Mucosa of descending colon (tissue), 3 donors: Measurements from ENCODE around the gene COL15A1. TPM values are rescaled to one million over a fixed set of nuclear protein-coding genes. Genes with fewer than 3 reads are reported as not detected.

ENCODE experiments used
- ATAC-seq: fragments of 200-7000 bp; cut with Tn5 transposase; one replicate; pipeline ENCODE4 v1.9.1; 2020; ENCODE audit warnings: mild to moderate bottlenecking, moderate library complexity
- DNase-seq, 3 donors: peaks; one replicate each; pipeline ENCODE4 v3.0.0-alpha.2; 2020
- H3K36me3 ChIP-seq: fragments of 200-600 bp; one replicate; pipeline ENCODE4 v1.8.0; 2021; ENCODE audit warnings: low read depth, mild to moderate bottlenecking
- H3K4me1 ChIP-seq: fragments of 200-600 bp; one replicate; pipeline ENCODE4 v1.8.0; 2021; ENCODE audit warnings: low read depth, mild to moderate bottlenecking
- H3K4me3 ChIP-seq: fragments of 200-600 bp; one replicate; pipeline ENCODE4 v1.8.0; 2021; ENCODE audit warnings: mild to moderate bottlenecking
- H3K9me3 ChIP-seq: fragments of 200-600 bp; one replicate; pipeline ENCODE4 v1.8.0; 2021; ENCODE audit warnings: mild to moderate bottlenecking
- intact Hi-C, 2 donors: fragments of 100-400 bp; cut with DNase I in 1 of 2; cut with micrococcal nuclease in 1 of 2; formaldehyde crosslinking; loops; one replicate each; pipeline versions ENCODE4 v1.11.0 to v1.11.1; 2022; cut with DNase I, micrococcal nuclease
- total RNA-seq, 3 donors: library from RNA; stranded (reverse); fragmentation: NEBNext Ultra II Directional in 2 of 3; extraction: Animal tissue kit (Norgen Biotek cat#: 25700) in 2 of 3; gene quantifications; one replicate each; pipeline versions ENCODE4 v1.2.1 to v1.2.4, GENCODE V29; 2021 to 2023
- TF ChIP-seq, protein P1 (sequence below): fragments of 200-600 bp; IDR thresholded peaks from one replicate; pipeline ENCODE4 v1.8.0; 2022; ENCODE audit warnings: antibody characterized with exemption, mild to moderate bottlenecking
- donor health status: DM: no; HTN: no; CAD: no; lungs with moderate emphysema.
- donor health status: DM: no; HTN: no; CAD: no.
- donor health status: DM: no; HTN: yes; CAD: no.

COL15A1 gene
- total RNA-seq, 3 donors from 2014 or later = 4.2 to 43.4 (median 11.2) TPM

DNA sequence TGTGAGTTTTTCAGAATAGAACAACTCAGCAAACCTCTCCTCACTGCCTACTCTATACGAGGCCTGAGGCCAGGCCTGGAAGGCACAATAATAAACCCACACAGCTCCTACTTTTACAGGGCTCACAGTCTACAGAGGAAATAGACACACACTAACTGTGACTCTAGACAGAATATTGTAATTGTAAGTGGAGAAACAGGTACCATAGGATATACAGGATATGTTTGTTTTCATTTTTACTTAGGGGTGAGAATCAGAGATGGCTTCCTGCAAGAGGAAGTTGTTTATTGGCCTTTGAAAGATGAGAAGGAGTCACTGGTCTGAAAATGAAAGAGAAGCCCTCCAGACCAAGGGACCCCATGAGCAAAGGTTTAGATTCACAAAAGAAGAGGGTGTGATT lies 125.4 kb downstream of the COL15A1 start:
- H3K36me3 ChIP-seq = no peaks in the 10 kb centered on the region
- H3K4me3 ChIP-seq = no peak overlapping the region
- no peaks in the 10 kb centered on the region for H3K9me3 ChIP-seq
- intact Hi-C loops = no loop called here
- TF ChIP-seq, protein P1, sequence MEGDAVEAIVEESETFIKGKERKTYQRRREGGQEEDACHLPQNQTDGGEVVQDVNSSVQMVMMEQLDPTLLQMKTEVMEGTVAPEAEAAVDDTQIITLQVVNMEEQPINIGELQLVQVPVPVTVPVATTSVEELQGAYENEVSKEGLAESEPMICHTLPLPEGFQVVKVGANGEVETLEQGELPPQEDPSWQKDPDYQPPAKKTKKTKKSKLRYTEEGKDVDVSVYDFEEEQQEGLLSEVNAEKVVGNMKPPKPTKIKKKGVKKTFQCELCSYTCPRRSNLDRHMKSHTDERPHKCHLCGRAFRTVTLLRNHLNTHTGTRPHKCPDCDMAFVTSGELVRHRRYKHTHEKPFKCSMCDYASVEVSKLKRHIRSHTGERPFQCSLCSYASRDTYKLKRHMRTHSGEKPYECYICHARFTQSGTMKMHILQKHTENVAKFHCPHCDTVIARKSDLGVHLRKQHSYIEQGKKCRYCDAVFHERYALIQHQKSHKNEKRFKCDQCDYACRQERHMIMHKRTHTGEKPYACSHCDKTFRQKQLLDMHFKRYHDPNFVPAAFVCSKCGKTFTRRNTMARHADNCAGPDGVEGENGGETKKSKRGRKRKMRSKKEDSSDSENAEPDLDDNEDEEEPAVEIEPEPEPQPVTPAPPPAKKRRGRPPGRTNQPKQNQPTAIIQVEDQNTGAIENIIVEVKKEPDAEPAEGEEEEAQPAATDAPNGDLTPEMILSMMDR = no peak
- ATAC-seq (no peak), DNase-seq (no peak)
- H3K4me1 ChIP-seq = no peaks in the 10 kb centered on the region

DNA sequence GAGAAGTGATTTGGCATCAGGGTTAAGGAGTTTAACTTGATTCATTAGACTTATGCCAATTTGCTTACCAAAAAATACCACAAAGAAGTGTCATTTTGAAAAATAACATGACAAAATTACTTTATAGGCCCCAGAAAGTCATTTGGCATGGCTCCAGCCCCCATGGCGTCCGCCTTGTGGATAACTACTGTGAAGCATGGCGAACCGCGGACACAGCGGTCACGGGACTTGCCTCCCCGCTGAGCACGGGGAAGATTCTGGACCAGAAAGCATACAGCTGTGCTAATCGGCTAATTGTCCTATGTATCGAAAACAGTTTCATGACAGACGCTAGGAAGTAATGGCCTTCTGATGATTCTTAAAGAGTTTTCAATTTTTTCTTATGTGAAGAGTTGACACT lies 125.8 kb downstream of the COL15A1 start:
- DNase-seq (no peak), ATAC-seq (no peak)
- H3K4me1 ChIP-seq = no peaks in the 10 kb centered on the region
- H3K36me3 ChIP-seq = no peaks in the 10 kb centered on the region
- TF ChIP-seq, protein P1 = no peak
- H3K4me3 ChIP-seq = no peak overlapping the region
- intact Hi-C loops = no loop called here
- no peaks in the 10 kb centered on the region for H3K9me3 ChIP-seq

DNA sequence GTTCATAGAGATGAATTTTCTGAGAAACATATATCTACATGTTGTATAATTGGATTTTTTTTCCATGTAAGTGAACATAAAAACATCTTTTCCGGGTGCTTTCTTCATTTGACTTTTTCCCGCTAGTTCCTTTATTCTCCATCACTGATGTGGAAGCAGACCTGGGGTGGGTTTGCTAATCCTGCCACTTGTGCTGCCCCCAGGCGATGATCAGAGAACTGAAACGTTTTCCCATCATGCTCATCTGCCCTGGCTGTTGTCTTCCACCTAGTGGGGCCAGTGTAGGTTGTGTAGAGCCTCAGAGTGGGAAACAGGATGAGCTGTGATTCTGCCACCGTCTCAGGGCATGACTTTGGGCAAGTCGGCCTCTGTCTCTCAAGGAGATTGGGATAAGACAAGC lies 127.0 kb downstream of the COL15A1 start:
- TF ChIP-seq, protein P1 = no peak
- Histone ChIP-seq H3K4me3 (no peak overlapping the region), H3K36me3 (no peaks in the 10 kb centered on the region), H3K9me3 (no peaks in the 10 kb centered on the region), H3K4me1 (no peaks in the 10 kb centered on the region)
- intact Hi-C loops = no loop called here
- ATAC-seq (no peak), DNase-seq (no peak)

GRCh38 chr9:99071313-99072039 lies 127.8 kb downstream of the COL15A1 start:
- TF ChIP-seq, protein P1 = no peak
- Histone ChIP-seq H3K4me3 (no peak overlapping the region), H3K4me1 (no peaks in the 10 kb centered on the region), H3K9me3 (no peaks in the 10 kb centered on the region), H3K36me3 (no peaks in the 10 kb centered on the region)
- intact Hi-C loops = no loop called here
- ATAC-seq = no peak
- DNase-seq = no peak

DNA sequence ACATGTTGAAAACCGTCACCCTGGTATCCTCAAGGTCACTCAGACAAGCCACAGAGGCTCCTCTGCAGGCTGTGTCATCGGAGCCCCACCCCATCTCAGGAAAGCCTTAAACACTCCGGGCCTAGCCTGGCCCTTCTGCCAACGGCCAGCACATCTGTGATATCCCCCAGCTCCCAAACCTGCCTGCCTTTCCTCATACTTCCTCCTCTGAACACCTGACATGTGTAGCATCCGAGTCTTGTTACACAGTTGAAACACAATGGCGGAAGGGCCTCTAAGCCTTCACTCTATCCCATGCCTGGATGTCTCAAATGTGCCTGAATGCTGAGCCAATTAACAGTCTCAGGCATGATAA lies 128.3 kb downstream of the COL15A1 start:
- no peak for ATAC-seq
- TF ChIP-seq, protein P1 = no peak
- Histone ChIP-seq H3K4me1 (no peaks in the 10 kb centered on the region), H3K36me3 (no peaks in the 10 kb centered on the region), H3K9me3 (no peaks in the 10 kb centered on the region), H3K4me3 (no peak overlapping the region)
- intact Hi-C loops = no loop called here
- DNase-seq = no peak

GRCh38 chr9:99073347-99073746 lies 129.6 kb downstream of the COL15A1 start:
- DNase-seq = no peak
- no peaks in the 10 kb centered on the region for H3K4me1 ChIP-seq
- intact Hi-C loops = no loop called here

More at GRCh38 chr9:99073347-99073746, 129.6 kb downstream of the COL15A1 start:
- ATAC-seq = no peak
- Histone ChIP-seq H3K36me3 (no peaks in the 10 kb centered on the region), H3K4me3 (no peak overlapping the region), H3K9me3 (no peaks in the 10 kb centered on the region)
- TF ChIP-seq, protein P1 = no peak
